HepG2 (cell line): ENCODE measurements around the gene SKI. TPM values are rescaled to one million over a fixed set of nuclear protein-coding genes. Genes with fewer than 3 reads are reported as not detected.

Experiments
- ATAD3A ChIP-seq: sonication (generic); formaldehyde crosslinking; IDR thresholded peaks from 2 replicates; pipeline ENCODE4 v1.4.0; 2020; ENCODE audit warnings: missing genetic modification reagents
- DR1 ChIP-seq: sonication (generic); formaldehyde crosslinking; IDR thresholded peaks from 2 replicates; pipeline ENCODE4 v1.8.0; 2021; ENCODE audit warnings: mild to moderate bottlenecking, missing genetic modification reagents, inconsistent platforms
- HCFC1 ChIP-seq: fragments of 150-350 bp; IDR thresholded peaks from 2 replicates; pipeline ENCODE4 v1.6.1; 2014; ENCODE audit warnings: low read depth, low read length
- HNRNPL ChIP-seq: fragments of 200-400 bp; formaldehyde crosslinking; IDR thresholded peaks from 2 replicates; pipeline ENCODE4 v1.6.1; 2017; ENCODE audit warnings: mild to moderate bottlenecking, low read depth, low read length
- HOXA9 ChIP-seq: sonication (generic); formaldehyde crosslinking; IDR thresholded peaks from 2 replicates; pipeline ENCODE4 v1.8.1; 2022; ENCODE audit warnings: missing genetic modification reagents, mild to moderate bottlenecking, moderate library complexity, borderline replicate concordance
- JUNB ChIP-seq: sonication (generic); formaldehyde crosslinking; IDR thresholded peaks from 2 replicates; pipeline ENCODE4 v1.8.0; 2022; ENCODE audit warnings: missing genetic modification reagents, mild to moderate bottlenecking, borderline replicate concordance
- KLF11 ChIP-seq: IDR thresholded peaks from 2 replicates; pipeline ENCODE4 v1.6.1; 2016; ENCODE audit warnings: missing compliant biosample characterization
- MED8 ChIP-seq: sonication (generic); formaldehyde crosslinking; IDR thresholded peaks from 2 replicates; pipeline ENCODE4 v1.8.1; 2023; ENCODE audit warnings: mild to moderate bottlenecking, missing genetic modification reagents; ENCODE audit not compliant: insufficient replicate concordance
- NR2F6 ChIP-seq, 2 experiments: IDR thresholded peaks; 2 replicates each; pipeline ENCODE4 v1.6.1; 2016; ENCODE audit warnings: antibody characterized with exemption in 1 of 2, mild to moderate bottlenecking in 1 of 2
- PHB2 ChIP-seq: fragments of 450-650 bp; IDR thresholded peaks from 2 replicates; pipeline ENCODE4 v1.6.1; 2018; ENCODE audit not compliant: partially characterized antibody
- PLSCR1 ChIP-seq: sonication (generic); formaldehyde crosslinking; IDR thresholded peaks from 2 replicates; pipeline ENCODE4 v1.5.0; 2020; ENCODE audit warnings: missing genetic modification reagents, mild to moderate bottlenecking, borderline replicate concordance
- PRMT3 ChIP-seq: sonication (generic); formaldehyde crosslinking; IDR thresholded peaks from 2 replicates; pipeline ENCODE4 v1.8.1; 2022; ENCODE audit warnings: low read depth, mild to moderate bottlenecking, moderate library complexity, missing genetic modification reagents, borderline replicate concordance
- RBFOX2 ChIP-seq: fragments of 200-400 bp; formaldehyde crosslinking; IDR thresholded peaks from 2 replicates; pipeline ENCODE4 v1.6.1; 2017; ENCODE audit warnings: low read depth, mild to moderate bottlenecking, low read length
- RFX3 ChIP-seq: IDR thresholded peaks from 2 replicates; pipeline ENCODE4 v1.6.1; 2016; ENCODE audit warnings: missing biosample characterization, missing genetic modification reagents
- SIN3B ChIP-seq: fragments of 150-350 bp; IDR thresholded peaks from 2 replicates; pipeline ENCODE4 v1.6.1; 2014; ENCODE audit warnings: low read length
- SKI ChIP-seq: fragments of 450-650 bp; IDR thresholded peaks from one replicate; pipeline ENCODE4 v1.6.1; 2018; ENCODE audit warnings: mild to moderate bottlenecking; ENCODE audit not compliant: partially characterized antibody
- SNAPC4 ChIP-seq: sonication (generic); formaldehyde crosslinking; IDR thresholded peaks from 2 replicates; pipeline ENCODE4 v1.4.0; 2020; ENCODE audit warnings: mild to moderate bottlenecking, missing genetic modification reagents
- SRF ChIP-seq: IDR thresholded peaks from 2 replicates; pipeline ENCODE4 v1.6.1; 2011; ENCODE audit warnings: mild to moderate bottlenecking, low read depth, low read length, moderate library complexity
- ZNF841 ChIP-seq: sonication (generic); formaldehyde crosslinking; IDR thresholded peaks from 2 replicates; pipeline ENCODE4 v1.8.1; 2023; ENCODE audit warnings: missing genetic modification reagents, borderline replicate concordance
- ZSCAN30 ChIP-seq: sonication (generic); formaldehyde crosslinking; IDR thresholded peaks from 2 replicates; pipeline ENCODE4 v1.5.0; 2020; ENCODE audit warnings: mild to moderate bottlenecking, missing genetic modification reagents
- polyA plus RNA-seq, 8 experiments: library from polyadenylated mRNA; depleted of rRNA in 3 of 8; stranded (reverse) in 7 of 8; unstranded in 1 of 8; fragments of >200 nt; fragmentation: Illumina TruSeq in 4 of 8; extraction: Trizol in 4 of 8; gene quantifications; 2 replicates each; pipeline versions ENCODE4 v1.2.1 to v1.2.3, GENCODE V29; 2011 to 2016; ENCODE audit warnings: low read depth in 4 of 8, missing spikeins in 1 of 8, mixed read lengths in 1 of 8; ENCODE audit not compliant: insufficient read depth in 1 of 8
- total RNA-seq, 5 experiments: library from RNA; depleted of rRNA; stranded (reverse); fragments of >200 nt; fragmentation: Illumina TruSeq; extraction: Trizol; gene quantifications; 2 replicates each; pipeline ENCODE4 v1.2.3, GENCODE V29; 2016; ENCODE audit warnings: low read depth in 1 of 5
- TF ChIP-seq, protein P1 (sequence below): sonication (generic); formaldehyde crosslinking; IDR thresholded peaks from 2 replicates; pipeline ENCODE4 v1.4.0; 2020; ENCODE audit warnings: missing genetic modification reagents
- TF ChIP-seq, protein P2 (sequence below): sonication (generic); formaldehyde crosslinking; IDR thresholded peaks from 2 replicates; pipeline ENCODE4 v1.9.0; 2022; ENCODE audit warnings: low read depth, missing genetic modification reagents

SKI gene
- total and polyA plus RNA-seq, 2 of the 13 experiments (the other 11 are each of a cell fraction or from before 2014, with no cell fraction given), result 4.7 to 6.9 TPM

DNA sequence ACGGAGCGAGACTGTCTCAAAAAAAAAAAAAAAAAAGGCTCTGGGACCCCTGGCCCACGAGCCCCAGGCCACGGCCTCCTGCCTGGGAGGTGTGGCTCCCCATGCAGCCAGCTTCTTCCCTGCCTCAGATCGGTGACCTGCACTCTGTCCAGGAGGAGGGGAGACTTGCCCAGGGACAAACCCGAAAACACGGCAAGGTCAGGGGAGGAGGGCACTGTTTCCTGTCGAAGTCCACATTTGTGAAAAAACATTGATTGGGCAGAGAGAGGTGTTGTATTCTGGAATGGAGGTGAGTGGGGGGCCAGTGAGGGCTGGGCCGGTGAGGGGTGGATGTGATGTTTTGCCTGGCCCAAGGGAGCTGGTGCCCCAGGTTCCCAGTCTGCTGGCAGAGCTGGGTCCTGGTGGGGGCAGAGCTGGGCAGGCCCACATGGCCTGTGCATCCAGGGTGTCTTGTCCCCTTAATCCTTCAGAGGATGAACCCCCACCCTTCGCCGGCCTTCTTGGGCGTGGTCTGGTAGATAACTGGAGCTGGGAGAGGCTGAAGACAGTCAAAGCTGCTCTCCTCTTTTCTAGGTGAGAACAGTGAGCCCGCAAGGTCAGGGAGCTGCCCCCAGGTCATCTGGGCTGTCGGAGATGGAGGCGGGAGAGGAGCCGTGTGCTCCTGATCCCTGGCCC is 21.2 kb upstream of the SKI start (continued):
- TF ChIP-seq, protein P1, sequence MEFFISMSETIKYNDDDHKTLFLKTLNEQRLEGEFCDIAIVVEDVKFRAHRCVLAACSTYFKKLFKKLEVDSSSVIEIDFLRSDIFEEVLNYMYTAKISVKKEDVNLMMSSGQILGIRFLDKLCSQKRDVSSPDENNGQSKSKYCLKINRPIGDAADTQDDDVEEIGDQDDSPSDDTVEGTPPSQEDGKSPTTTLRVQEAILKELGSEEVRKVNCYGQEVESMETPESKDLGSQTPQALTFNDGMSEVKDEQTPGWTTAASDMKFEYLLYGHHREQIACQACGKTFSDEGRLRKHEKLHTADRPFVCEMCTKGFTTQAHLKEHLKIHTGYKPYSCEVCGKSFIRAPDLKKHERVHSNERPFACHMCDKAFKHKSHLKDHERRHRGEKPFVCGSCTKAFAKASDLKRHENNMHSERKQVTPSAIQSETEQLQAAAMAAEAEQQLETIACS (CRISPR knock-in tag), result no peak
- no peak for TF ChIP-seq PHB2
- no peak for TF ChIP-seq PLSCR1 (CRISPR knock-in tag)
- no peak for TF ChIP-seq ZNF841 (CRISPR knock-in tag)
- no peak for TF ChIP-seq RBFOX2
- no peak for TF ChIP-seq RFX3 (CRISPR knock-in tag)
- TF ChIP-seq DR1 (CRISPR knock-in tag), result peak; percentile 18; the same call in 1 of the 2 replicates
- TF ChIP-seq PRMT3, result no peak
- no peak for TF ChIP-seq SRF
- TF ChIP-seq JUNB (CRISPR knock-in tag), result no peak
- no peak for TF ChIP-seq ZSCAN30 (CRISPR knock-in tag)
- TF ChIP-seq HNRNPL, result 0 out of 2 replicates have a peak, but pooled peaks have one; percentile 55
- TF ChIP-seq SIN3B, result no peak
- no peak for TF ChIP-seq KLF11 (CRISPR knock-in tag)
- TF ChIP-seq HCFC1, result no peak
- no peak for TF ChIP-seq ATAD3A (CRISPR knock-in tag)
- TF ChIP-seq NR2F6 (IDR thresholded peaks at IDR 0.05), result no peak
- peak; percentile 70; the same call in 1 of the 2 replicates for TF ChIP-seq NR2F6 (CRISPR knock-in tag; IDR thresholded peaks at IDR 0.05)
- TF ChIP-seq HOXA9 (CRISPR knock-in tag), result no peak
- no peak for TF ChIP-seq MED8 (CRISPR knock-in tag)
- TF ChIP-seq SKI, result no peak
- no peak for TF ChIP-seq SNAPC4 (CRISPR knock-in tag)
- TF ChIP-seq, protein P2, sequence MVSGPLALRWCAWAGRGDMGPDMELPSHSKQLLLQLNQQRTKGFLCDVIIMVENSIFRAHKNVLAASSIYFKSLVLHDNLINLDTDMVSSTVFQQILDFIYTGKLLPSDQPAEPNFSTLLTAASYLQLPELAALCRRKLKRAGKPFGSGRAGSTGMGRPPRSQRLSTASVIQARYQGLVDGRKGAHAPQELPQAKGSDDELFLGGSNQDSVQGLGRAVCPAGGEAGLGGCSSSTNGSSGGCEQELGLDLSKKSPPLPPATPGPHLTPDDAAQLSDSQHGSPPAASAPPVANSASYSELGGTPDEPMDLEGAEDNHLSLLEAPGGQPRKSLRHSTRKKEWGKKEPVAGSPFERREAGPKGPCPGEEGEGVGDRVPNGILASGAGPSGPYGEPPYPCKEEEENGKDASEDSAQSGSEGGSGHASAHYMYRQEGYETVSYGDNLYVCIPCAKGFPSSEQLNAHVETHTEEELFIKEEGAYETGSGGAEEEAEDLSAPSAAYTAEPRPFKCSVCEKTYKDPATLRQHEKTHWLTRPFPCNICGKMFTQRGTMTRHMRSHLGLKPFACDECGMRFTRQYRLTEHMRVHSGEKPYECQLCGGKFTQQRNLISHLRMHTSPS, result no peak
